GM21737 (cell line): ENCODE data around the gene ALOX5.
"Not testable (repeated sequence)": the region's sequence is repeated elsewhere in the genome, so short reads cannot be mapped to it uniquely, and the experiment has no call there.

Experiments
- ATAC-seq: cut with Tn5 transposase; IDR thresholded peaks from one replicate; pipeline ENCODE4 v1.9.1; 2021; ENCODE audit warnings: mild to moderate bottlenecking, moderate library complexity; ENCODE audit not compliant: unreplicated experiment

Gene ALOX5

DNA sequence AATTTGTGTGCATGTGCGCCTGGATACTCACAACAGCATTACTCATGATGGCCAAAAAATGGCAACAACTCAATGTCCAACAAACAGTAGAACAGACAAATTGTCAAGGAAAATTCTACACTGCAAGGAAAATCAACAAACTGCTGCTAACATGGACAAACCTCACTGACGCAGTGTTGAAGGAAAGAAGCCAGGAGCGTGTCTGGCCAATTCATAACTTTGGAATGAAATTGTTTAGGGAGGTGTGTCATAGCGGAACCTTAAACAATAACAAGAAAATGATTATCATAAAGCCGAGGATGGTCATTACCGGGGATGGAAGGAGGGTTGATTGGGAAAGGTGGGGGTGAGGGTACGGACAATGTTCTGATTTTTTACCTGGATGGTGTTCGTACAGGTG is 29.1 kb downstream of the ALOX5 start:
- no peak for ATAC-seq

DNA sequence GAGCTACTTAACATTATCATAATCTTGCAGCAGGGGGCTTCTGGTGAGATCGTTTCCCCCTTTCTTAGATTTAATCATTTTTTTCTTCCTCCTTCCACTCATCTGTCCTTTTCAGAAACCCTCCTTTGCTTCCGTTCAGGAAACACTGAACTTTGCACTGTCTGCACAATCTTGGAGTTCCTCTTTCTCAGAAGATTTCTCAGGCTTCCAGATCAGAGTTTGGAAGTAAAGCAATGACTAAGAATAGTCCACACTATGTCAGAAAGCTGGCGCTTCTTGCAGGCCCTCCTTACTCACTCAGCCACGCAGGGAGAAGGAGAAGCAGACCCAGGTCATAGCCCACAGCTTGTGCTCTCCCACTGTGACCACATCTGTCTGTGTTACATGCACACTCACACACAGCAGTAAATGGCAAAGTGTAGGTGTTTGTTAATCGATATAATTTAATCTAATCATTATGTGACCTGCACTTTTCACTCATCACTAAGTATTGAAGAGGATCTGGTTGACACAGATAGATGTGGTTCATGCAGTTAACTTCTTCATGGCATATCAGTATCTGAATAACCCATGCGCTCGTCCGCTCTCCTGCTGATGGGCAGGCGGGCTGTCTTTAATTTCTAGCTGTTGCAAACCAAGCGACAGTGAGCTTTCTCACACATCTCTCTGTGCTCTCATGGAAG is 30.2 kb downstream of the ALOX5 start:
- ATAC-seq: no peak

DNA sequence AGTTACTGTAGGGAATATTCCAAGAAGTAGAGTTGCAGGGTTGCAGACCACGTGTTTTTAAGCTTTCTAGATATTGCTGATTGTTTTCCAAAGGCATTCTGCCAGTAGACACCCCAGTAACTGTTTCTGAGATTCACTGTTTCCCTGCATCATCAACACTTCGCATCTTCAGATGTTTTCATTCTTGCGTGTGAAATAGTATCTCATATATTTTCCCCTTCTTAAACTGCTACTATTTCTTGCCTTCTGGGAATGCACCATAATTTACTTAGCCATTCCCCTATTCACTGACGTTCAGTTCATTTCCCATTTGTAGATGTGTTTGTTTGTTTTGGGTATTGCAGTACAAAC is 30.7 kb downstream of the ALOX5 start:
- ATAC-seq: no peak

DNA sequence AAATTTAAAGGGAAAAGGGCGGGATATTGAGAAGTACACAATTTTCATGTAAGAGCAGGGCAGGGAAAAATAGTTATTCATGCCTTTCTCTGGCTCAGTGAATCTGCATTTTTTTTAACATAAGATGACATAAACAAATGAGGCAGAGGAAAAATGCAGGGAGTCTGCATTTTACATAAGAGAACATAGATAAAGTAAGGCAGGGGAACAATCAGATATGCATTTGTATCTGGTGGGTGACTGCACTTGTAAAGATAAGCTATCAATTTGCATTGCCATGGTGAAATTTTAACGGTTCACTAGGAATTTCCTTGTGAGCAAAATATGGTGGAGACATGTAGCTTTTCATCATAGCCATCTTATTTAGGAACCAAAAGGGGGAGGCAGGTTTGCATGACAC is 33.5 kb downstream of the ALOX5 start:
- no peak for ATAC-seq

DNA sequence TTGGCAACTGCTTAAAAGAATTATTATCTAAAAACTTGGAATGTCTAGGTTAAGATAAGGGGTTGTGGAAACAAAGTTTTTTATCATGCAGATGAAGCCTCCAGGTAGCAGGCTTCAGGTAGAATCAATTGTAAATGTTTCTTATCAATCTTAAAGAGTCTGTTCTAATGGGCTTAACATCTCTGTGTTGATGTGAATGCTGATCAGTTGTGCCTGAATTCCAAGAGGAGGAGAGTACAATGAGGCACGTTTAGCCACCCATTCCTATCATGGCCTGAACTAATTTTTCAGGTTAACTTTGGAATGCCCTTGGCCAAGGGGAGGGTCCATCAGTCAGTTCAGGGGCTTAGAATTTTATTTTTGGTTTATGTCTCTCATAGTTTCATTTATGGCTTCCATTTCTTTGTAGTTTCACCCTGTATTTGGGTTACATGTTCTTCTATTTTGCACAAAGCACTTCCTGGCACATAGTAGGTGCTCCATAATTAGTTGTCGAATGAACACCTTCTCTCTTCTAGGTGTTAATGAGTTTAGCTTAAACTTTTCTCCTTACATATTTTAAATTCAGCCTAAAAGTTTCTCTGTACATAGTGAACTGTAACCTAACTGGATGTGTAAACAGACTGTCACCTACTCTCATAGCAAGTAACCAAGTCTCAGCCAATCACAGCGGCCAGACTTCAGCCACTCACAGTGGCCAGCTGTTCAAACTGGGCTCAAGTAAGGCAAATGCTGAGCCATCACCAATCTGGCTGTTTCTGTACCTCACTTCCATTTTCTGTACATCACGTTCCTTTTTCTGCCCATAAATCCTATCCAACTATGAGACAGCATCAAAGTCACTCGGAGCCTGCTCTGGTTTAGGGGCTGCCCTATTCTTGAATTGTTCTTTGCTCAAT is 34.7 kb downstream of the ALOX5 start:
- ATAC-seq: no peak

- not testable (repeated sequence) for ATAC-seq
Measured at GRCh38 chr10:45409347-45409746, 35.3 kb downstream of the ALOX5 start.

GRCh38 chr10:45409782-45410181 is 35.8 kb downstream of the ALOX5 start:
- no peak for ATAC-seq

DNA sequence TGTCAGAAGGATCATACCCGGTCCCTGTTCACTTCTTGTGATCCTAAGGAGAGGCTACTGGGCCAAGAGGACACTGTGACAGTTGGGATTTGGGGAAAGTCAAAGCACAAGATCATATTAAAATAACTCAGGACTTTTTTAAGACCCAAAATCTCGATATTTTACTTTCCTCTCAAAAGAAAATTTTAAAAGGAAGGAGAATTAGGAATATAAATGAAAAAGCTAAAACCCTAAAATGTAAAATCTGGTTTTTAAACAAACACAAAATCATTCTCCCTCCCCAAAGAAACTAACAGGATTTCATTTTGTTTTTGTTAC is 36.4 kb downstream of the ALOX5 start:
- no peak for ATAC-seq

GRCh38 chr10:45410807-45411606 is 37.0 kb downstream of the ALOX5 start:
- ATAC-seq: no peak

GRCh38 chr10:45411607-45411940 is 37.6 kb downstream of the ALOX5 start:
- ATAC-seq: no peak

GRCh38 chr10:45415062-45415461 is 41.0 kb downstream of the ALOX5 start:
- ATAC-seq: not testable (repeated sequence)

- no peak for ATAC-seq
Measured at GRCh38 chr10:45416603-45417002, 42.6 kb downstream of the ALOX5 start.

DNA sequence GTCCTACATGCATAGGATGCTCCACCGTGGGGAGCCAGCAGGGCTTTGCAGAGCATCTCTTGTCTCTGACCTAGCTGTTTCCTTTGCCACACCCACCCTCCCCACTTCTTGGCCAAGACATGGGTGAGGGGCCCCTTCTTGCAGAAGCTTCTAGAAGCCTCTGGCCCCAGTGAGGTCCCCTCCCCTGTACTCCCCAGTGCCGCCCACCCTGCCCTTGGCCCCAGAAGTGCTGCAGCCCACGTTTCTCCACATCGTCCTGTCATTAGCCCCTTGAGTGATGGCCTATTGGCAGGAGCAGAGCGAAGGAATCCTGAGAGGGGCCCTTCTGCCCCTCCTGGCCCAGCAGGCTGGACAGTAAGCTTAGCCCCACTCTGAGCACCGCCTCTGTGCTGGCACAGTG is 43.7 kb downstream of the ALOX5 start:
- ATAC-seq: no peak

- ATAC-seq: no peak
Measured at GRCh38 chr10:45418417-45418848, 44.4 kb downstream of the ALOX5 start.

- ATAC-seq: peak; percentile 60
Measured at GRCh38 chr10:45418849-45419675, 45.0 kb downstream of the ALOX5 start.

DNA sequence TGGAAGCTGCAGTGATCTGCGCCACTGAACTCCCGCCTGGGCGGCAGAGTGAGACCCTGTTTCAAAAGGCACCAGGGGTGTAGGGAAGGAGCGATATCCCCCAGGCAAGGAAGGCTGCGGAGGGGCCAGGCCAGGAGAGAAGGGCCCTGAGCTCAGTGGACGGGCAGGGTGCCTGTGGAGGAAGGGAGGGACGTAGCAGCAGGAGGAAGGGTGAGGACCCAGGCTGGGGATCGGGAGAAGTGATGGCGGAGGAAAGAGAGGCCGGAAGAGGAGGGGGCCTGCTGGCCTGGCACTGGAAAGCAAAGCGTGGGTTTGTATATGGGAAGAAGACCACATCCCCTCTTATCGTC is 45.6 kb downstream of the ALOX5 start:
- ATAC-seq: no peak

GRCh38 chr10:45420453-45421192 is 46.6 kb downstream of the ALOX5 start:
- peak; percentile 56 for ATAC-seq

GRCh38 chr10:45421221-45422097 is 47.4 kb downstream of the ALOX5 start:
- peak; percentile 24 for ATAC-seq

DNA sequence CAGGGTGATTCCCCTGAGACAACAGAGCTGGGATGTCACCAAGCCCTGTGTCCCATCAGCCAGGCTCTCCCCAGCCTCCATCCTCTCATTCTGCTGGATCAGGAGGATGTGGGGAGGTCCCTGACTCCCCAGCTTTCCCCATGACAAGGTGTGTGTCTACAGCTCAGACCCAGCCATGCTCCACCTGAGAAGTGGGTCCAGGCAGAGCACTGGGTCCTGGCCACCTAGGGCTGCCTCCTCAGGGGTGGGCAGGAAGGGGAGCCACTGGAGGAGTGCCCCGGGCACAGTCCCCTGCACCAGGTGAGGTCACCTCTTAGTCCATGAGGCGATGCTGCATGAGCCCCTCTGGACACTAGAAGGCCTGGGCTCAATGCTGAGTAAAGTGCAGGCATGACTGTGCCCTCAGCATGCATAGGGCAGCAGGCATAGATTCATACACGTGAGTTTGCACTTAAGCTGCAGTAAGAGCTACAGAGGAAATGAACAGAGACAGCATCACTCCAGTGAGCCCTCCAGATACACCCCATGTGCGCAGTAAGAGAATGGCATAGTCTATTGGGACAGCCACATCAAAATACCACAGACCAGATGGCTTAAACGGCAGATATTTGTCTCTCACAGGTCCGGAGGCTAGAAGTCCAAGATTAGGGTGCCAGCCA is 48.3 kb downstream of the ALOX5 start:
- ATAC-seq: no peak
